GM23248 (cell line): Measurements from ENCODE around the gene MPHOSPH6. TPM values are rescaled to one million over a fixed set of nuclear protein-coding genes. Genes with fewer than 3 reads are reported as not detected.
"Not testable (repeated sequence)": the region's sequence is repeated elsewhere in the genome, so short reads cannot be mapped to it uniquely, and the experiment has no call there.

Source experiments
- DNase-seq: peaks from one replicate; pipeline ENCODE4 v3.0.0-alpha.2; 2015
- H2AFZ ChIP-seq: fragments of 200-600 bp; sonication (generic); 2 replicates; pipeline ENCODE4 v1.6.1; 2016; ENCODE audit warnings: antibody characterized with exemption
- H3F3A ChIP-seq: fragments of 200-600 bp; sonication (generic); 2 replicates; pipeline ENCODE4 v1.6.1; 2016; ENCODE audit warnings: mild to moderate bottlenecking, antibody characterized with exemption, mixed run types; ENCODE audit not compliant: insufficient read depth
- H3K27ac ChIP-seq: fragments of 200-600 bp; sonication (generic); 2 replicates; pipeline ENCODE4 v1.5.1; 2016; ENCODE audit warnings: mild to moderate bottlenecking
- H3K27me3 ChIP-seq: fragments of 200-600 bp; sonication (generic); replicated peaks from 2 replicates; pipeline ENCODE4 v1.6.1; 2016; ENCODE audit warnings: mild to moderate bottlenecking; ENCODE audit not compliant: insufficient read depth
- H3K36me3 ChIP-seq: fragments of 200-600 bp; sonication (generic); 2 replicates; pipeline ENCODE4 v1.6.1; 2016; ENCODE audit warnings: low read depth, mild to moderate bottlenecking
- H3K4me1 ChIP-seq: fragments of 200-600 bp; sonication (generic); 2 replicates; pipeline ENCODE4 v1.6.1; 2016; ENCODE audit warnings: mild to moderate bottlenecking; ENCODE audit not compliant: insufficient read depth
- H3K4me2 ChIP-seq: fragments of 200-600 bp; sonication (generic); one replicate; pipeline ENCODE4 v1.6.1; 2016; ENCODE audit warnings: mild to moderate bottlenecking; ENCODE audit not compliant: unreplicated experiment
- H3K4me3 ChIP-seq: fragments of 200-600 bp; sonication (generic); 2 replicates; pipeline ENCODE4 v1.5.1; 2016; ENCODE audit warnings: mild to moderate bottlenecking
- H3K79me2 ChIP-seq: fragments of 200-600 bp; sonication (generic); 2 replicates; pipeline ENCODE4 v1.6.1; 2016; ENCODE audit warnings: mild to moderate bottlenecking; ENCODE audit not compliant: insufficient read depth
- H3K9ac ChIP-seq: fragments of 200-600 bp; sonication (generic); 2 replicates; pipeline ENCODE4 v1.6.1; 2016; ENCODE audit warnings: mild to moderate bottlenecking
- H3K9me2 ChIP-seq: fragments of 200-600 bp; sonication (generic); 2 replicates; pipeline ENCODE4 v1.6.1; 2016; ENCODE audit warnings: mixed run types, mild to moderate bottlenecking, moderate library complexity; ENCODE audit not compliant: insufficient read depth
- H3K9me3 ChIP-seq: fragments of 200-600 bp; sonication (generic); one replicate; pipeline ENCODE4 v1.6.1; 2017; ENCODE audit warnings: low read depth
- H4K20me1 ChIP-seq: fragments of 200-600 bp; sonication (generic); 2 replicates; pipeline ENCODE4 v1.6.0; 2016; ENCODE audit not compliant: insufficient read depth
- EZH2 ChIP-seq: fragments of 200-600 bp; sonication (generic); IDR thresholded peaks from 2 replicates; pipeline ENCODE4 v1.6.1; 2018; ENCODE audit warnings: antibody characterized with exemption, mild to moderate bottlenecking; ENCODE audit not compliant: insufficient read depth, poor library complexity, severe bottlenecking
- EZH2phosphoT487 ChIP-seq: fragments of 200-600 bp; sonication (generic); IDR thresholded peaks from 2 replicates; pipeline ENCODE4 v1.6.1; 2018; ENCODE audit warnings: antibody characterized with exemption, moderate library complexity, mild to moderate bottlenecking, low read depth; ENCODE audit not compliant: insufficient read depth
- WGBS, 2 experiments: methylation state at CpG; one replicate each; pipeline ENCODE4 v1.1.6; 2015 to 2017; ENCODE audit warnings: low lambda C conversion rate in 2 of 2, low coverage in 1 of 2; ENCODE audit errors: missing lambda C conversion rate in 2 of 2; 5-methylcytosine and 5-hydroxymethylcytosine counted together
- in situ Hi-C: fragments of 300-500 bp; cut with MboI; formaldehyde crosslinking; loops from 2 replicates; pipeline ENCODE4 v1.15.0; 2020
- polyA plus RNA-seq: library from polyadenylated mRNA; unstranded; fragments of >200 nt; fragmentation: Nextera tagmentation; extraction: Ambion mirVana; gene quantifications from 2 replicates; pipeline ENCODE4 v1.2.1, GENCODE V29; 2016
- total RNA-seq: library from RNA; depleted of rRNA; stranded (reverse); fragments of >200 nt; shearing (Covaris generic); gene quantifications from 2 replicates; pipeline ENCODE4 v1.2.3, GENCODE V29; 2014; rRNA removed

Gene MPHOSPH6, protein sequence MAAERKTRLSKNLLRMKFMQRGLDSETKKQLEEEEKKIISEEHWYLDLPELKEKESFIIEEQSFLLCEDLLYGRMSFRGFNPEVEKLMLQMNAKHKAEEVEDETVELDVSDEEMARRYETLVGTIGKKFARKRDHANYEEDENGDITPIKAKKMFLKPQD
- total RNA-seq (18.1 and 34.9 TPM in 2 replicates), polyA plus RNA-seq (33.5 and 37.4 TPM in 2 replicates)

DNA sequence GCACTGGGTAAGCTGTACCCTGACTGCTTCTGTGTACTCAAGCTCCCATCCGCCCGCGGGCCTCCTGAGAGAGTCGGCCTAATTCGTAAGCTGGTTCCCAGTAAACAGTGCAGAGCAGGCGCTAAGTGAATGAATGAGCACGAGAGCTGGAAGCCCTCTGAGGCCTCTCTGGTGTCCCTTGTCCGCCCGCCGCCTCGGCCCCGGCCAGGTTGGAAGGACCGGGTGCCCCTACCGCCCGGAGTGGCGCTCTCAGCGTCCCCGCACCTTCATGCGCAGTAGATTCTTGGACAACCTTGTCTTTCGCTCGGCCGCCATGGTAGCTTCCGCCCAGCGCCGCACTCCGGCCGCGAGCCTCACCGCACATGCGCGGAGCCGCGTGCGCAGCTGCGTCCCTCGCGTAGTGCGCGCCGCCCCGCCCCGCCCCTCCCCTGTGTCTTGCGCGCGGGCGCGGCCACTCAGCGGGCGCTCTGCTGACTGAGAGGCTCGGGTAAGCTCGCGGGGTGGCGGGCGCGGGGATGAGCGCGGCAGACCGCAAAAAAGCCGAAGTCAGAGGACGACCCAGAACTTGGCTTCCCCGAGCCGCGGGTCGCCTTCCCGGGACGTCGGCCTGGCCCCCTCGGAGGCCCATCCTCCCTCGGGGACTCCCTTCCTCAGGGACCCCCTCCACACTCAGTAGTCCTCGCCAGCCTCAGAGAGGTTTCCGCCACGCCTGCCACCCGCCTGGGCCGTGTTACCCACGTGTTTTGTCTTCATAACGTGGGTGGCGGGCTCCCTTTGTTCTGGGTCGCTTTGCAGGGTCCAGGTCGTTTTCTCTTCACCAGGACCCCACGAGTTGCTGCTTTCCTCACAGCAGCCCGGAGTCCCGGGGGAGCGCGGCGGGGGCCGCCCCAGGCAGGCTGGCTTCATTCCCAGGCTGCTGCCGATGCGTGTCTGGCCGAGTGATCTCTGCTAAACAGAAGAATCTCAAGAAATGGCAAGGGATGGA is at the start of gene MPHOSPH6:
TSS of gene MPHOSPH6 (minus strand) at position 364 of the 985 bp plus-strand sequence. CDS start at position 315, 49 bp downstream.
- in situ Hi-C loops: no loop called here
- Histone ChIP-seq H3K9me2 (no peaks in the 10 kb centered on the region), H2AFZ (peak within 1 kb of the TSS; percentile 95), H3F3A (no peaks in the 10 kb centered on the region), H3K79me2 (peaks cover 47% of the 10 kb centered on the region), H4K20me1 (no peaks in the 10 kb centered on the region), H3K9me3 (no peaks in the 10 kb centered on the region), H3K4me1 (peaks cover 7% of the 10 kb centered on the region; the same call in 1 of the 2 replicates), H3K9ac (peak within 1 kb of the TSS; percentile 95), H3K27me3 (no peaks in the 10 kb centered on the region), H3K4me3 (peak within 1 kb of the TSS; percentile 99), H3K4me2 (peak within 1 kb of the TSS; percentile 100), H3K27ac (peak within 1 kb of the TSS; percentile 73), H3K36me3 (no peaks in the 10 kb centered on the region)
- TF ChIP-seq EZH2phosphoT487 (no peak), EZH2 (no peak)
- DNase-seq: peak; percentile 98
- 1% methylated on average over 64 to 73 of the region's 89 CpGs for WGBS, 2 experiments

DNA sequence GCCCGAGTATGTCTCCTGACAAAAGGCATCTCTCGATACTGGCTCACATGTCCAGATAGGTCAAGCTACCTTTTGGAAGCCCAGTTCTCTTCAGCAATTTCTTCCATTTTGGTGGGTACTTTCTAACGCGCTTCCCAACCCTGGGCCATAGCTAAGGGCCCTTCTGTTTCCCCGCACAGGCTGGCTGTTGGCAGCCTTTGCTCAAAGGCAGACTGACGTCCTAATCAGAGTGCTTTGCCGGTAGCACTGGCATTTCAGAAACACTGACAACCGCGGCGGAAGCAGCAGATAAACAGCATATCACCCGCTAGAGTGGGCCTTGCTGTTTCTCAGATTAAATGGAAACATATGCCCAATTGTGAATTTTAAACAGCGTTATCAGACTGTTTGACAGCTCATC is 49.3 kb upstream of the MPHOSPH6 start:
- 88 to 89% methylated on average over 12 of the region's 12 CpGs for WGBS, 2 experiments
- no peaks in the 10 kb centered on the region for H3K27me3 ChIP-seq

DNA sequence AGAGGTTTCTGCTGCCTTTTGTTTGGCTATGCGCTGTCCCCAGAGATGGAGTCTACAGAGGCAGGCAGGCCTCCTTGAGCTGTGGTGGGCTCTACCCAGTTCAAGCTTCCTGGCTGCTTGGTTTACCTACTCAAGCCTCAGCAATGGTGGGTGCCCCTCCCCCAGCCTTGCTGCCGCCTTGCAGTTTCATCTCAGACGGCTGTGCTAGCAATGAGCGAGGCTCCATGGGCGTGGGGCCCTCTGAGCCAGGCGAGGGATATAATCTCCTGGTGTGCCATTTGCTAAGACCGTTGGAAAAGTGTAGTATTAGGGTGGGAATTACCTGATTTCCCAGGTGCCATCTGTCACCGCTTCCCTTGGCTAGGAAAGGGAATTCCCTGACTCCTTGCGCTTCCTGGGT is 39.3 kb upstream of the MPHOSPH6 start:
- H3K36me3 ChIP-seq, H3K9me2 ChIP-seq, H3K4me1 ChIP-seq, in situ Hi-C loops, H3K4me3 ChIP-seq, H3K9me3 ChIP-seq, DNase-seq, H3K4me2 ChIP-seq, H3K9ac ChIP-seq, H2AFZ ChIP-seq, H3F3A ChIP-seq, H3K27me3 ChIP-seq, H3K79me2 ChIP-seq, H3K27ac ChIP-seq, H4K20me1 ChIP-seq: not testable (repeated sequence)
- 58 to 69% methylated on average over 9 of the region's 9 CpGs for WGBS, 2 experiments

More for the DNA sequence above, 49.3 kb upstream of the MPHOSPH6 start:
- in situ Hi-C loops: no loop called here
- Histone ChIP-seq H3F3A (no peaks in the 10 kb centered on the region), H3K79me2 (no peaks in the 10 kb centered on the region), H3K27ac (no peak overlapping the region), H3K4me1 (no peaks in the 10 kb centered on the region), H3K9me3 (no peaks in the 10 kb centered on the region), H3K9me2 (no peaks in the 10 kb centered on the region), H3K36me3 (no peaks in the 10 kb centered on the region), H3K4me2 (no peak overlapping the region), H3K9ac (no peak overlapping the region), H3K4me3 (no peak overlapping the region), H4K20me1 (no peaks in the 10 kb centered on the region), H2AFZ (no peak overlapping the region)
- TF ChIP-seq EZH2phosphoT487 (no peak), EZH2 (no peak)
- DNase-seq: no peak

DNA sequence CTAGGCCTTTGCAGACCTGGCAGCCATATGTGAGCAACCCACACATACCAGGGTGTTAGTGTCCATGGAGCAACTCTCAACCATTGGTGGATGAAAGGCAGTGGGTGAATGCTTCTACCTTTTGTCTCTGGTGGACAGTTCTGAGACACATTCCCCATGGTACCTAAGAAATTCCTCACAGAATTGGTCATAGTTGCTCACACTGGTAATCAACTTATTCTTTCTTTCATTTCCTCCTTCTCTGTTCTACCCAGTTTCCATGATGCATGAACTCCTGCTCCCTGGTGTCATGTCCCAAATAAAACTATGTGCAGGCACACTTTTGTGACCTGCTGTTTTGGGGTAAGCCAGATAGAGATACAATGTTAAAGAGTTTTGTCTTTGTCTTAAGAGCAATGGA is 33.2 kb upstream of the MPHOSPH6 start:
- no peak for DNase-seq
- H3K36me3 ChIP-seq: no peaks in the 10 kb centered on the region
- no peaks in the 10 kb centered on the region for H4K20me1 ChIP-seq
- TF ChIP-seq EZH2: no peak
- no peak overlapping the region for H2AFZ ChIP-seq
- H3K9me3 ChIP-seq: no peaks in the 10 kb centered on the region
- no peaks in the 10 kb centered on the region for H3K9me2 ChIP-seq
- H3K27ac ChIP-seq: no peak overlapping the region
- no peaks in the 10 kb centered on the region for H3K4me1 ChIP-seq
- H3K9ac ChIP-seq: no peak overlapping the region
- no peak overlapping the region for H3K4me2 ChIP-seq
- no peaks in the 10 kb centered on the region for H3K27me3 ChIP-seq
- H3F3A ChIP-seq: no peaks in the 10 kb centered on the region
- no peaks in the 10 kb centered on the region for H3K79me2 ChIP-seq
- in situ Hi-C loops: no loop called here
- H3K4me3 ChIP-seq: no peak overlapping the region
